HCT116 (cell line): ENCODE data around the gene MFSD8. TPM values are rescaled to one million over a fixed set of nuclear protein-coding genes. Genes with fewer than 3 reads are reported as not detected.
"Not testable (repeated sequence)": the region's sequence is repeated elsewhere in the genome, so short reads cannot be mapped to it uniquely, and the experiment has no call there.

Source experiments
- ATAC-seq: fragments of 200-7000 bp; cut with Tn5 transposase; 2 replicates; pipeline ENCODE4 v1.9.1; 2020; ENCODE audit warnings: mild to moderate bottlenecking, moderate library complexity
- BruUV-seq: library from RNA; stranded (reverse); fragments of 400-500 nt; replicated peaks from 2 replicates; lab custom pipeline; 2021; lab: Mats Ljungman, UMichigan
- CTCF ChIA-PET: fragments of 300-600 bp; sonication (Branson Sonifier 250); formaldehyde crosslinking; loops from one replicate; lab custom pipeline; 2021; ENCODE audit warnings: antibody characterized with exemption; lab: Charles Lee
- POLR2A ChIA-PET: fragments of 300-600, 350-600 bp; sonication (Branson Sonifier 250); formaldehyde crosslinking; loops from one replicate; lab custom pipeline; 2021; ENCODE audit warnings: antibody characterized with exemption; lab: Charles Lee
- RAD21 ChIA-PET, 2 experiments: fragments of 300-600 bp; sonication (Branson Sonifier 250); formaldehyde crosslinking; loops; one replicate each; lab custom pipeline; 2023; ENCODE audit warnings: low total read pairs in 2 of 2; ENCODE audit not compliant: uncharacterized antibody in 2 of 2, unreplicated experiment in 2 of 2, low non-redundant PET in 1 of 2; lab: Charles Lee
- DNase-seq: peaks from one replicate; pipeline ENCODE4 v3.0.0-alpha.2; 2010; ENCODE audit warnings: low read depth, low spot score
- H2AFZ ChIP-seq: fragments of 200-600 bp; shearing (Covaris generic), sonication (generic); 2 replicates; pipeline ENCODE4 v1.6.1; 2017; ENCODE audit warnings: low read depth, mixed run types, mixed read lengths, antibody characterized with exemption, low read length; ENCODE audit not compliant: poor library complexity, severe bottlenecking
- H3K27ac ChIP-seq: 2 replicates; pipeline ENCODE4 v1.5.1; 2012; ENCODE audit warnings: low read depth, low read length
- H3K27me3 ChIP-seq: fragments of 200-600 bp; sonication (generic); 2 replicates; pipeline ENCODE4 v1.6.1; 2016; ENCODE audit warnings: mixed run types, low read length, mixed read lengths; ENCODE audit not compliant: insufficient read depth
- H3K36me3 ChIP-seq, 2 experiments: fragments of 200-500 bp in 1 of 2; fragments of 200-600 bp in 1 of 2; sonication (Bioruptor generic) in 1 of 2; sonication (generic) in 1 of 2; 2 replicates each; pipeline versions ENCODE4 v1.5.1 to v1.6.1; 2014 to 2016; ENCODE audit warnings: low read length in 2 of 2, inconsistent platforms in 1 of 2, mixed read lengths in 1 of 2, mixed run types in 1 of 2; ENCODE audit not compliant: insufficient read depth in 2 of 2, control insufficient read depth in 1 of 2
- H3K4me1 ChIP-seq, 2 experiments: fragments of 200-600 bp in 1 of 2; sonication (generic) in 1 of 2; 2 replicates each; pipeline versions ENCODE4 v1.5.1 to v1.6.1; 2012 to 2017; ENCODE audit warnings: low read length in 2 of 2, inconsistent platforms in 1 of 2, mild to moderate bottlenecking in 1 of 2, mixed read lengths in 1 of 2, mixed run types in 1 of 2, moderate library complexity in 1 of 2; ENCODE audit not compliant: insufficient read depth in 2 of 2, control insufficient read depth in 1 of 2
- H3K4me2 ChIP-seq: fragments of 200-600 bp; sonication (generic); 2 replicates; pipeline ENCODE4 v1.6.1; 2017; ENCODE audit warnings: mixed run types, low read length, mixed read lengths
- H3K4me3 ChIP-seq, 2 experiments: fragments of 200-600 bp in 1 of 2; sonication (generic) in 1 of 2; replicated peaks in 1 of 2; 2 replicates each; pipeline ENCODE4 v1.5.1; 2011 to 2016; ENCODE audit warnings: low read length in 2 of 2, control low read depth in 1 of 2, low read depth in 1 of 2, mild to moderate bottlenecking in 1 of 2, mixed read lengths in 1 of 2, mixed run types in 1 of 2
- H3K79me2 ChIP-seq: fragments of 200-600 bp; sonication (generic); 2 replicates; pipeline ENCODE4 v1.6.1; 2017; ENCODE audit warnings: mild to moderate bottlenecking, mixed run types, low read length, moderate library complexity, mixed read lengths; ENCODE audit not compliant: insufficient read depth
- H3K9ac ChIP-seq: fragments of 200-600 bp; sonication (generic); 2 replicates; pipeline ENCODE4 v1.6.1; 2016; ENCODE audit warnings: low read length, mixed read lengths
- H3K9me2 ChIP-seq: fragments of 200-600 bp; sonication (generic), shearing (Covaris generic); 2 replicates; pipeline ENCODE4 v1.6.1; 2017; ENCODE audit warnings: mixed run types, mild to moderate bottlenecking, moderate library complexity; ENCODE audit not compliant: insufficient read depth
- H3K9me3 ChIP-seq, 2 experiments: fragments of 200-500 bp in 1 of 2; fragments of 200-600 bp in 1 of 2; sonication (Bioruptor generic) in 1 of 2; sonication (generic) in 1 of 2; 2 replicates each; pipeline ENCODE4 v1.6.1; 2014 to 2017; ENCODE audit warnings: low read length in 2 of 2, mixed read lengths in 2 of 2, inconsistent platforms in 1 of 2, low read depth in 1 of 2, mild to moderate bottlenecking in 1 of 2, mixed run types in 1 of 2, moderate library complexity in 1 of 2; ENCODE audit not compliant: control insufficient read depth in 1 of 2, insufficient read depth in 1 of 2
- H4K20me1 ChIP-seq: fragments of 200-600 bp; sonication (generic), shearing (Covaris generic); 2 replicates; pipeline ENCODE4 v1.6.1; 2017; ENCODE audit warnings: mixed run types, mild to moderate bottlenecking, moderate library complexity; ENCODE audit not compliant: insufficient read depth
- CBX3 ChIP-seq: IDR thresholded peaks from 2 replicates; pipeline ENCODE4 v1.6.1; 2012; ENCODE audit warnings: low read depth
- EGR1 ChIP-seq: IDR thresholded peaks from 2 replicates; pipeline ENCODE4 v1.6.1; 2012; ENCODE audit warnings: low read depth
- ELF1 ChIP-seq: IDR thresholded peaks from 2 replicates; pipeline ENCODE4 v1.6.1; 2012; ENCODE audit warnings: low read depth, borderline replicate concordance
- FOSL1 ChIP-seq: IDR thresholded peaks from 2 replicates; pipeline ENCODE4 v1.6.1; 2012; ENCODE audit warnings: low read depth
- JUND ChIP-seq: IDR thresholded peaks from 2 replicates; pipeline ENCODE4 v1.6.1; 2012
- MAX ChIP-seq: IDR thresholded peaks from 2 replicates; pipeline ENCODE4 v1.6.1; 2012
- POLR2A ChIP-seq: IDR thresholded peaks from 2 replicates; pipeline ENCODE4 v1.7.0; 2011; ENCODE audit warnings: borderline replicate concordance; ENCODE audit not compliant: insufficient read depth, insufficient read length; ENCODE audit errors: extremely low read depth
- POLR2AphosphoS5 ChIP-seq: IDR thresholded peaks from 2 replicates; pipeline ENCODE4 v1.6.1; 2011; ENCODE audit warnings: mild to moderate bottlenecking, low read depth, low read length, moderate library complexity
- RAD21 ChIP-seq: IDR thresholded peaks from 2 replicates; pipeline ENCODE4 v1.6.1; 2012; ENCODE audit warnings: low read depth, mild to moderate bottlenecking
- YY1 ChIP-seq: IDR thresholded peaks from 2 replicates; pipeline ENCODE4 v1.6.1; 2011; ENCODE audit warnings: low read length, low read depth, moderate library complexity, mild to moderate bottlenecking; ENCODE audit not compliant: insufficient replicate concordance; ENCODE audit errors: extremely low read depth
- ZBTB33 ChIP-seq: IDR thresholded peaks from 2 replicates; pipeline ENCODE4 v1.6.1; 2011; ENCODE audit warnings: mild to moderate bottlenecking, low read length, moderate library complexity; ENCODE audit not compliant: insufficient replicate concordance; ENCODE audit errors: extremely low read depth
- intact Hi-C: fragments of 100-400 bp; cut with micrococcal nuclease; formaldehyde crosslinking; loops from 2 replicates; pipeline ENCODE4 v1.10.0; 2022
- total RNA-seq: library from RNA; stranded (reverse); gene quantifications from one replicate; pipeline ENCODE4 v1.2.1, GENCODE V29; 2021; ENCODE audit not compliant: unreplicated experiment

The MFSD8 gene
- total RNA-seq, 1 experiment from 2014 or later = 17.1 TPM

- Histone ChIP-seq H3K9me2 (no peaks in the 10 kb centered on the region), H3K27ac (no peak overlapping the region), H3K27me3 (no peaks in the 10 kb centered on the region), H4K20me1 (no peaks in the 10 kb centered on the region), H3K9me3 (no peaks in the 10 kb centered on the region), H3K79me2 (no peaks in the 10 kb centered on the region), H2AFZ (no peak overlapping the region), H3K9ac (no peak overlapping the region), H3K36me3 (0 out of 4 replicates have a peak, but pooled peaks cover 0 to 3% of the 10 kb centered on the region in 2 experiments), H3K4me1 (no peaks in the 10 kb centered on the region), H3K4me2 (no peak overlapping the region), H3K4me3 (no peak overlapping the region)
- no peak for DNase-seq
- no peak for ATAC-seq
- POLR2A ChIA-PET = no interaction called here
- CTCF ChIA-PET = no interaction called here
- TF ChIP-seq ELF1 (no peak), FOSL1 (no peak), POLR2AphosphoS5 (no peak), YY1 (no peak), EGR1 (no peak), JUND (no peak), POLR2A (no peak), RAD21 (no peak), CBX3 (no peak), MAX (no peak), ZBTB33 (no peak)
- intact Hi-C loops = no loop called here
- no TSS peak for BruUV-seq
- RAD21 ChIA-PET = no interaction called here
Observed at GRCh38 chr4:127930175-127930574, 34.8 kb downstream of the MFSD8 start.

- H3K27me3 ChIP-seq, RAD21 ChIA-PET, ATAC-seq, H4K20me1 ChIP-seq, intact Hi-C loops, CTCF ChIA-PET, H3K79me2 ChIP-seq, H2AFZ ChIP-seq, H3K9me2 ChIP-seq, H3K27ac ChIP-seq, POLR2A ChIA-PET, H3K36me3 ChIP-seq, H3K9ac ChIP-seq, H3K4me1 ChIP-seq, H3K4me3 ChIP-seq, H3K9me3 ChIP-seq, H3K4me2 ChIP-seq, BruUV-seq, DNase-seq: not testable (repeated sequence)
Observed at GRCh38 chr4:127925720-127926119, 39.3 kb downstream of the MFSD8 start.
